Mesenchymal stem cell (in vitro differentiated cells and primary cell): ENCODE results near the gene CCL1.

ENCODE experiments used
- DNase-seq: peaks from one replicate; pipeline ENCODE4 v3.0.0-alpha.2; 2013
- H2AFZ ChIP-seq: one replicate; pipeline ENCODE4 v1.6.1; 2013; ENCODE audit warnings: low read depth, mild to moderate bottlenecking, control low read depth, inconsistent platforms, low read length, moderate library complexity
- H2AK5ac ChIP-seq: 2 replicates; pipeline ENCODE4 v1.6.1; 2013; ENCODE audit warnings: low read length, moderate library complexity, mild to moderate bottlenecking, inconsistent platforms; ENCODE audit not compliant: severe bottlenecking
- H2BK120ac ChIP-seq: one replicate; pipeline ENCODE4 v1.6.1; 2013; ENCODE audit warnings: low read depth, mild to moderate bottlenecking, inconsistent platforms, low read length, moderate library complexity
- H2BK12ac ChIP-seq, 2 experiments: one replicate each; pipeline ENCODE4 v1.6.1; 2013; ENCODE audit warnings: inconsistent platforms in 2 of 2, low read length in 2 of 2, mild to moderate bottlenecking in 2 of 2, moderate library complexity in 2 of 2, control low read depth in 1 of 2
- H2BK15ac ChIP-seq: one replicate; pipeline ENCODE4 v1.6.1; 2013; ENCODE audit warnings: mild to moderate bottlenecking, low read depth, inconsistent platforms; ENCODE audit not compliant: poor library complexity, severe bottlenecking
- H2BK5ac ChIP-seq: 2 replicates; pipeline ENCODE4 v1.6.1; 2013; ENCODE audit warnings: low read depth, mild to moderate bottlenecking, low read length, control low read depth, inconsistent platforms; ENCODE audit not compliant: poor library complexity, severe bottlenecking
- H3K14ac ChIP-seq, 2 experiments: one replicate each; pipeline ENCODE4 v1.6.1; 2013; ENCODE audit warnings: inconsistent platforms in 2 of 2, low read length in 2 of 2, control low read depth in 1 of 2, mild to moderate bottlenecking in 1 of 2, moderate library complexity in 1 of 2
- H3K18ac ChIP-seq, 2 experiments: one replicate each; pipeline ENCODE4 v1.6.1; 2013; ENCODE audit warnings: inconsistent platforms in 2 of 2, low read length in 2 of 2, control low read depth in 1 of 2, low read depth in 1 of 2, mild to moderate bottlenecking in 1 of 2
- H3K23ac ChIP-seq, 2 experiments: one replicate each; pipeline ENCODE4 v1.6.1; 2013; ENCODE audit warnings: inconsistent platforms in 2 of 2, low read length in 2 of 2, mild to moderate bottlenecking in 2 of 2, moderate library complexity in 2 of 2, control low read depth in 1 of 2
- H3K27ac ChIP-seq: 2 replicates; pipeline ENCODE4 v1.5.1; 2013; ENCODE audit warnings: mild to moderate bottlenecking, moderate library complexity, low read length, control low read depth, inconsistent platforms; ENCODE audit not compliant: poor library complexity, severe bottlenecking
- H3K27me3 ChIP-seq, 2 experiments: 2 replicates each; pipeline versions ENCODE4 v1.6.1 to v1.7.0; 2013; ENCODE audit warnings: low read length in 2 of 2, mild to moderate bottlenecking in 2 of 2, moderate library complexity in 2 of 2, control low read depth in 1 of 2, inconsistent platforms in 1 of 2; ENCODE audit not compliant: control insufficient read depth in 1 of 2, insufficient read depth in 1 of 2
- H3K36me3 ChIP-seq, 2 experiments: 2 replicates each; pipeline versions ENCODE4 v1.6.1 to v1.7.0; 2013; ENCODE audit warnings: low read length in 2 of 2, control low read depth in 1 of 2, inconsistent platforms in 1 of 2, low read depth in 1 of 2, mild to moderate bottlenecking in 1 of 2; ENCODE audit not compliant: insufficient read depth in 2 of 2, control insufficient read depth in 1 of 2
- H3K4ac ChIP-seq, 2 experiments: one replicate each; pipeline ENCODE4 v1.6.1; 2013; ENCODE audit warnings: inconsistent platforms in 2 of 2, low read length in 2 of 2, mild to moderate bottlenecking in 2 of 2, moderate library complexity in 2 of 2, control low read depth in 1 of 2, low read depth in 1 of 2
- H3K4me1 ChIP-seq: 2 replicates; pipeline ENCODE4 v1.6.1; 2013; ENCODE audit warnings: low read depth, low read length, control low read depth; ENCODE audit not compliant: control insufficient read depth, insufficient read depth
- H3K4me2 ChIP-seq: 2 replicates; pipeline ENCODE4 v1.6.1; 2013; ENCODE audit warnings: low read length, mild to moderate bottlenecking, inconsistent platforms; ENCODE audit not compliant: poor library complexity, severe bottlenecking
- H3K4me3 ChIP-seq, 2 experiments: 2 replicates each; pipeline versions ENCODE4 v1.5.1 to v1.7.0; 2013; ENCODE audit warnings: low read length in 2 of 2, mild to moderate bottlenecking in 2 of 2, control low read depth in 1 of 2, low read depth in 1 of 2; ENCODE audit not compliant: insufficient read depth in 1 of 2
- H3K79me1 ChIP-seq: replicated peaks from 2 replicates; pipeline ENCODE4 v1.6.1; 2013; ENCODE audit warnings: mild to moderate bottlenecking, control low read depth, low read length, inconsistent platforms; ENCODE audit not compliant: poor library complexity, severe bottlenecking
- H3K9ac ChIP-seq: 2 replicates; pipeline ENCODE4 v1.7.0; 2013; ENCODE audit warnings: mild to moderate bottlenecking, low read length, moderate library complexity
- H3K9me3 ChIP-seq: 2 replicates; pipeline ENCODE4 v1.7.0; 2013; ENCODE audit warnings: mild to moderate bottlenecking, low read length; ENCODE audit not compliant: control insufficient read depth
- H4K8ac ChIP-seq: one replicate; pipeline ENCODE4 v1.6.1; 2013; ENCODE audit warnings: inconsistent platforms, mild to moderate bottlenecking, low read length, moderate library complexity
- H4K91ac ChIP-seq: one replicate; pipeline ENCODE4 v1.6.1; 2013; ENCODE audit warnings: mild to moderate bottlenecking, low read length, inconsistent platforms
- WGBS: methylation state at CpG from one replicate; pipeline ENCODE4 v1.1.7; 2013; ENCODE audit warnings: mixed read lengths; 5-methylcytosine and 5-hydroxymethylcytosine counted together

Gene CCL1

DNA sequence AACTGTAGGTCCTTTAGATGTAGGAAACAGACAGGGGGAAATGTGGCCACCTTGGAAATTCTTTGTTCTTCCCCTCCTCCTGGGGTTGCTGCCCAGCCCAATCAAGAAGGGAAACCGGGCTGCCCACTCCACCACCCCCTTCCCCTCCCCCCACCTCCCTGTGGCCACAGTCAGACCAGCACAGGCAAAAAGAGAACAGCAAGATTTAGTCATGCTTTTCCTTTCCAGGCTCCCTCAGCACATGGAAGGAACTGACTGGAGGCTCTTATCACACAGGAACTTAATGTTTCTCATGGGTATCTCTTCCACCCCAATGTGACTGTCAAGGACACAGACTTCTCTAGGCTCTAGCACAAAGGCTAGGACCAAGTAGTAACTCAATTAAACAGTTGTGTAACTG is 3.0 kb upstream of the CCL1 start:
- H3K79me1 ChIP-seq = no peaks in the 10 kb centered on the region
- no peak for DNase-seq
- H3K4me3 ChIP-seq = no peak overlapping the region
- no peak overlapping the region for H2BK12ac ChIP-seq
- no peaks in the 10 kb centered on the region for H3K9me3 ChIP-seq
- H4K8ac ChIP-seq = no peak overlapping the region
- no peak overlapping the region for H2AK5ac ChIP-seq
- peaks cover 0 to 70% of the 10 kb centered on the region in 2 experiments for H3K27me3 ChIP-seq
- 25% methylated on average over 1 of the region's 1 CpG for WGBS
- H4K91ac ChIP-seq = no peak overlapping the region
- no peak overlapping the region for H2BK120ac ChIP-seq
- H3K27ac ChIP-seq = no peak overlapping the region
- no peak overlapping the region for H2BK5ac ChIP-seq
- H2BK15ac ChIP-seq = no peak overlapping the region
- no peak overlapping the region for H3K18ac ChIP-seq
- H3K14ac ChIP-seq = no peak overlapping the region
- no peak overlapping the region for H3K9ac ChIP-seq
- H3K4ac ChIP-seq = no peak overlapping the region
- H2AFZ ChIP-seq = no peak overlapping the region
- H3K4me1 ChIP-seq = no peaks in the 10 kb centered on the region
- H3K23ac ChIP-seq = no peak overlapping the region
- no peaks in the 10 kb centered on the region for H3K36me3 ChIP-seq
- H3K4me2 ChIP-seq = no peak overlapping the region

DNA sequence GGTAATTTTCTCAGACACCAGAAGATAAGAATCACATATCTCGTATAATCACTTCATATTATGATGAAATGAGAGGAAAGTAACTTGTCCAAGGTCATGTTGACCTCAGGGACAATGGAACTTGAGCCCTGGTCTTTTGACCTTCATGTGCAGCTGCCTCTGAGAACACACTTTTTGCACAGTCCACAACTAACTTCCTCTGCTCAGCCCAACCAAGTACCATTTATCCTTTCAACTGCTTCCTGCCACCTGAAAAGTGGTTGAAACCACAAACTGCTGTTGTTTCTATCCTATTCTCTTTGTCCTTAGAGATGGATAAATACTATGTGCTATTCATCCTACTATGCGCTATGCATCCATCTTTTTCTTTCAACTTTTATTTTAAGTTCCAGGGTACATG is 2.3 kb upstream of the CCL1 start:
- Histone ChIP-seq H3K4me1 (no peaks in the 10 kb centered on the region), H3K23ac (no peak overlapping the region), H3K14ac (no peak overlapping the region), H2BK15ac (no peak overlapping the region), H3K18ac (no peak overlapping the region), H3K36me3 (no peaks in the 10 kb centered on the region), H2BK120ac (no peak overlapping the region), H3K79me1 (no peaks in the 10 kb centered on the region), H3K9ac (no peak overlapping the region), H2AK5ac (no peak overlapping the region), H3K4me2 (no peak overlapping the region), H4K8ac (no peak overlapping the region), H2BK12ac (no peak overlapping the region), H2AFZ (no peak overlapping the region), H3K9me3 (no peaks in the 10 kb centered on the region), H3K27ac (no peak overlapping the region), H3K4me3 (no peak overlapping the region), H4K91ac (no peak overlapping the region), H3K4ac (no peak overlapping the region), H3K27me3 (peaks cover 0 to 70% of the 10 kb centered on the region in 2 experiments), H2BK5ac (no peak overlapping the region)
- DNase-seq = no peak
- 67% methylated on average over 1 of the region's 2 CpGs for WGBS

DNA sequence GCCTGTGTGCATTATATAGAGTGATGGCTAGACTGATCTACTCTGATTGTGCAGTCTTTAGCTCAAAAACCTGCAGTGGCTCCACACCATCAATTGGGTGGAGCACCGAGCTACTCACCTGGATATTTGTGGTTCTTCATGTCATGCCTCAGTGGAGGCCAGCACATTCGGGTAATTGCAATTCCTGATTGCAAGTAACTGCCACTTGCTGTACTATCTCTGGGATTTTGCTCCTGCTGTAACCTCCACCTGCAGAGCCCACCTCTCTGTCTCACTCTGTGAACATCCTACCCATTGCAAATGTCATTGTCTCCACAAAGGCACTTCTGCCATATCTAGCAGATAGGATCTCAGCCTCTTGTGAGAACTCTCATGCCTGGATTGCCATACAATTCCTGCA is 1.7 kb upstream of the CCL1 start:
- no peak overlapping the region for H3K14ac ChIP-seq
- DNase-seq = no peak
- no peak overlapping the region for H3K9ac ChIP-seq
- no peak overlapping the region for H3K4ac ChIP-seq
- H4K91ac ChIP-seq = no peak overlapping the region
- WGBS = 70% methylated on average over 2 of the region's 2 CpGs
- H3K18ac ChIP-seq = no peak overlapping the region
- H3K36me3 ChIP-seq = no peaks in the 10 kb centered on the region
- no peak overlapping the region for H3K4me2 ChIP-seq
- no peak overlapping the region for H3K27ac ChIP-seq
- H2BK12ac ChIP-seq = no peak overlapping the region
- no peaks in the 10 kb centered on the region for H3K4me1 ChIP-seq
- no peak overlapping the region for H2BK120ac ChIP-seq
- H2BK15ac ChIP-seq = no peak overlapping the region
- no peak overlapping the region for H4K8ac ChIP-seq
- H3K4me3 ChIP-seq = no peak overlapping the region
- no peak overlapping the region for H2AFZ ChIP-seq
- H2AK5ac ChIP-seq = no peak overlapping the region
- H3K79me1 ChIP-seq = no peaks in the 10 kb centered on the region
- H3K23ac ChIP-seq = no peak overlapping the region
- no peaks in the 10 kb centered on the region for H3K9me3 ChIP-seq
- H3K27me3 ChIP-seq = peaks cover 0 to 70% of the 10 kb centered on the region in 2 experiments
- H2BK5ac ChIP-seq = no peak overlapping the region

DNA sequence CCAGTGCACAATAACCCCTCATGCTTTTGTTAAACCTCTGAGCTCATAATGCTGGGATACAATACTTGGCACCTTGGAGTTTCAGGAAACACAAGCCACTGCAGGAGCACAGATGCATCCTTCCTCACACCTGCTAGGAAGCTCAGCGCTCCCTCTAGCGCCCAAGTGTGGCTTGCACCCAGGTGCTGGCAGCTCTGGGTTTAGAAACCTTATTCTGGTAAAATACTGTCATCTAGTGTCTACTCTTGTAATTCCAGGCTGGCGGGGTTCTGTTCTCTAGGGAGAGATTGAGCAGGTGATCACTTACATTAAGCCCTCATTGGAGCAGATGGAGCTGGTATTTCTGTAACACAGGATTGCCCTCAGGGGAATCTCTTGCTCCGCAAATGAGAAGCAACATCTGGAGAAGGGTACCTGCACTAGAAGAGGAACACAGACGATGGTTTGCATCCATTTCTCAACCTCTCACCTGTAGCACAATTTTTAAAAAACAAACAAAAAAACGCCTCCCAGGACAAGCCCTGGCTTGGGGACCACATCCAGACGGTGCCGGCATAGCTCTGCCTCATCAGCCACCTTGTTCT is 1.5 kb downstream of the CCL1 start:
- no peak overlapping the region for H3K14ac ChIP-seq
- peaks cover 0 to 47% of the 10 kb centered on the region in 2 experiments for H3K27me3 ChIP-seq
- no peak overlapping the region for H4K91ac ChIP-seq
- WGBS = 22% methylated on average over 8 of the region's 8 CpGs
- no peak overlapping the region for H2BK120ac ChIP-seq
- H3K79me1 ChIP-seq = no peaks in the 10 kb centered on the region
- DNase-seq = peak; percentile 75
- no peaks in the 10 kb centered on the region for H3K36me3 ChIP-seq
- H3K4ac ChIP-seq = no peak overlapping the region
- H2AFZ ChIP-seq = no peak overlapping the region
- H2BK12ac ChIP-seq = no peak overlapping the region
- no peak overlapping the region for H4K8ac ChIP-seq
- H3K9ac ChIP-seq = no peak overlapping the region
- H3K9me3 ChIP-seq = no peaks in the 10 kb centered on the region
- H3K4me2 ChIP-seq = no peak overlapping the region
- H2BK15ac ChIP-seq = no peak overlapping the region
- H3K4me1 ChIP-seq = no peaks in the 10 kb centered on the region
- no peak overlapping the region for H3K4me3 ChIP-seq
- no peak overlapping the region for H3K27ac ChIP-seq
- no peak overlapping the region for H2AK5ac ChIP-seq
- no peak overlapping the region for H3K18ac ChIP-seq
- no peak overlapping the region for H3K23ac ChIP-seq
- no peak overlapping the region for H2BK5ac ChIP-seq
